ENCODE data around the gene ACER3. TPM values are rescaled to one million over a fixed set of nuclear protein-coding genes. Genes with fewer than 3 reads are reported as not detected.

The ACER3 gene
- total RNA-seq, 4 donors from 2014 or later = 11.5 to 29.3 (median 17.9) TPM

DNA sequence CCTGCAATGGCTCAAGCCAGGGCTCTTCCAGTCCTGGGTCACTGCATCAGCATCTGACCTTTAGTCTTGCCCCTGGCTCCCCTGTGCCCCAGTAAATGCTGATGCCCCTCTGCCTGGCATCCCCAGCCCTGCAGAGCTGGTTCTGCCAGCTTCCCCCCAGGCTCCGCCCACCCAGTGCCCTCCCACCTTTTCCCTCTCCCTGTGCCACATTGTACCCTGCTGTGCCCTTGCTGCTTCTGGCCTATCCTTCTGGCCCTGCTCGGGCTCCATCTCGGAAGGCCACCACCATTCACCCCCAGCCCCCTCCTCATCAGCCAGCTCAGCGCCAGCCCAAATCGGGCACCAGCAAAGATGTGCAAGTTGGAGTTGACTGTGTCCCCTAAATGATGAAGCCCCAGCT lies 213.5 kb downstream of the ACER3 start:
- 83 to 88% methylated on average over 5 of the region's 5 CpGs for WGBS, 2 donors
- H3K4me3 ChIP-seq (replicated peaks in 1 of 3) = no peak overlapping the region
- no peaks in the 10 kb centered on the region for H3K36me3 ChIP-seq
- intact Hi-C loops (cut with DNase I) = no loop called here
- no peaks in the 10 kb centered on the region for H3K9me3 ChIP-seq
- TF ChIP-seq POLR2A (IDR thresholded peaks at IDR 0.05) (no peak), CTCF (IDR thresholded peaks at IDR 0.05) (no peak)
- no peak for DNase-seq
- peak overlapping the region in 2 of 3 donors; percentile 56 to 67 for H3K27ac ChIP-seq
- peaks cover 0 to 32% of the 10 kb centered on the region in 2 donors for H3K4me1 ChIP-seq
- no peaks in the 10 kb centered on the region for H3K27me3 ChIP-seq

- Histone ChIP-seq H3K4me3 (replicated peaks in 1 of 3) (no peak overlapping the region), H3K4me1 (peaks cover 0 to 32% of the 10 kb centered on the region in 2 donors), H3K27me3 (no peaks in the 10 kb centered on the region), H3K27ac (peak overlapping the region in 1 of 3 donors; percentile 56), H3K36me3 (no peaks in the 10 kb centered on the region), H3K9me3 (no peaks in the 10 kb centered on the region)
- TF ChIP-seq POLR2A (IDR thresholded peaks at IDR 0.05) = no peak
- no peak for DNase-seq
- intact Hi-C loops (cut with DNase I) = no loop called here
- WGBS, 2 donors = 87 to 92% methylated on average over 12 to 15 of the region's 15 CpGs
Measured at GRCh38 chr11:77074626-77075221, 214.0 kb downstream of the ACER3 start.

GRCh38 chr11:77075425-77075905 lies 214.7 kb downstream of the ACER3 start:
- Histone ChIP-seq H3K27me3 (no peaks in the 10 kb centered on the region), H3K9me3 (no peaks in the 10 kb centered on the region), H3K4me1 (peaks cover 0 to 32% of the 10 kb centered on the region in 2 donors), H3K4me3 (replicated peaks in 1 of 3) (no peak overlapping the region), H3K27ac (no peak overlapping the region), H3K36me3 (no peaks in the 10 kb centered on the region)
- no peak for DNase-seq
- 93% methylated on average over 5 of the region's 5 CpGs for WGBS, 2 donors
- intact Hi-C loops (cut with DNase I) = no loop called here
- TF ChIP-seq CTCF (IDR thresholded peaks at IDR 0.05) (no peak), POLR2A (IDR thresholded peaks at IDR 0.05) (no peak)

Other genes starting within 250 kb of the ACER3 start
- 10 to 100 TPM; 15.6 to 42.5 (median 17.9) TPM for gene LRRC32, start 190.2 kb upstream of the ACER3 start, total RNA-seq
- 100 to 1,000 TPM in 2 of 4 donors, 10 to 100 TPM in 2; 95.6 to 152 (median 99.2) TPM for gene TSKU, start 77.6 kb upstream of the ACER3 start, total RNA-seq
- gene B3GNT6, start 173.5 kb downstream of the ACER3 start, total RNA-seq = under 1 TPM in 1 of 4 donors, not detected in 3; 0.40 TPM
- 1 to 10 TPM; 3.0 to 5.6 (median 4.1) TPM for gene CAPN5, start 206.1 kb downstream of the ACER3 start, total RNA-seq
- 1 to 10 TPM in 1 of 4 donors, not detected in 3; 2.3 TPM for gene OMP, start 241.9 kb downstream of the ACER3 start, total RNA-seq

Measured in thyroid gland (tissue), 4 donors.